Purkinje cell (primary cell): ENCODE results near the gene PPP2R2C. TPM values are rescaled to one million over a fixed set of nuclear protein-coding genes. Genes with fewer than 3 reads are reported as not detected.

Experiments
- polyA plus RNA-seq: library from polyadenylated mRNA; unstranded; fragments of >200 nt; fragmentation: Nextera tagmentation; gene quantifications from 2 replicates; pipeline ENCODE4 v1.2.1, GENCODE V29; 2014

Gene PPP2R2C
- 15.0 and 15.1 TPM in 2 replicates for polyA plus RNA-seq

DNA sequence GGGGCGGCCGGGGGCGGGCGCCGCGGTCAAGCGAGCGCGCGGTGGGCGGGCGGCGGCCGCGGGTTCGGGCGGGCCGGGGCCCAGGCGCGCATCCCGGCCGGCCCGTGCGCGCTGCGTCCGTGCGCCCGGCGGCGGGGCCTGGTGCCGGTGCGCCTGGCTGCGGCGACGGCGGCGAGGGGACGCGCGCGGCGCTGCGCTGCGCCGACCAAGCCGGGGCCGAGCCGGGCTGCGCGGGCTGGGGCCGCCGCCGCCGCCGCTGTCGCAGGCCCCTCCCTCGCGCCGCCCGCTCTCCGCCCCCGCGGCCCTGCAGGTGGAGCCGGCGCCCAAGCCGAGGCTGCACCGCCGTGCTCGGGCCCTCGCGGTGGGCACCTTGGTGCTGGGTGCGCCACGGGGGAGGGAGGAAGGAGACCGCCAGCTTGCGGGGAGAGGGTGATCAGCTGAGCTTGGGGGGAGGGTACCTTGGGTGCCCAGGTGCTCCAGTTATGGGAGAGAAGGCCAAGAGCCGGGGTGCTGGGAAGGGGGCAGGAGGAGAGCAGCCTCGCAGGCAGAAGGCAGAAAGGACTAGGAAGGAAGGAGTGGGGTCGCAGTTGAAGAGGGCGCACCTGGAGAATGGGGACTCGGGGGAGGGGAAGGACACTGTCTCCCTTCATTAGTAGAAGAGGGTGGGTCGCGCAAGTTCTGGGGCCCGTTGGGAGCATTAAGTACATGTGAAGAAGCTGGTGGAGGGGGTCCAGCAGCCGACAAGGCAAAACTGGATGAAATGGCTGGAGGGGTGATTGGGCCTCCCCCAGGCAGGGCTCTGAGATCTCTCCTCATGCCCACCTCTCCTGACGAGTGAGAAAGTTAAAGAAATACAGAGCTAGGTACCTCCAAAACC lies at the start of gene PPP2R2C:
Gene PPP2R2C, minus strand, starts transcription at position 228 of the 877 bp plus-strand sequence. CDS start 385 bp downstream, outside the sequence.

Other genes starting within 250 kb of the PPP2R2C start
- 15.5 and 30.1 TPM in 2 replicates for gene WFS1, start 202.8 kb downstream of the PPP2R2C start, polyA plus RNA-seq
- 7.7 and 7.8 TPM in 2 replicates for gene MAN2B2, start 102.6 kb upstream of the PPP2R2C start, polyA plus RNA-seq
- gene MRFAP1, start 168.1 kb upstream of the PPP2R2C start, polyA plus RNA-seq: 204 and 258 TPM in 2 replicates
- 1.0 TPM in 1 of 2 replicates, not detected in the other for gene S100P, start 221.3 kb upstream of the PPP2R2C start, polyA plus RNA-seq
- 98.8 and 100 TPM in 2 replicates for gene MRFAP1L1, start 237.3 kb upstream of the PPP2R2C start, polyA plus RNA-seq
- 1.8 and 5.2 TPM in 2 replicates for gene BLOC1S4, start 243.6 kb upstream of the PPP2R2C start, polyA plus RNA-seq